Calu3 (cell line): ENCODE data around the gene SCFD2. TPM values are rescaled to one million over a fixed set of nuclear protein-coding genes. Genes with fewer than 3 reads are reported as not detected.

ENCODE experiments used
- BruUV-seq: library from RNA; stranded (reverse); fragments of 400-500 nt; replicated peaks from 2 replicates; lab custom pipeline; 2021; lab: Mats Ljungman, UMichigan
- CTCF ChIA-PET: fragments of 300-600 bp; sonication (Branson Sonifier 250); formaldehyde crosslinking; loops from one replicate; lab custom pipeline; 2022; ENCODE audit warnings: antibody characterized with exemption; lab: Charles Lee
- DNase-seq: peaks from one replicate; pipeline ENCODE4 v3.0.0; 2022
- H3K27ac Mint-ChIP-seq: one replicate; pipeline ENCODE4 v1.8.0; 2022; ENCODE audit warnings: mixed read lengths; ENCODE audit not compliant: unreplicated experiment
- H3K27me3 Mint-ChIP-seq: one replicate; pipeline ENCODE4 v1.8.0; 2022; ENCODE audit warnings: mixed read lengths; ENCODE audit not compliant: unreplicated experiment
- H3K36me3 Mint-ChIP-seq: one replicate; pipeline ENCODE4 v1.8.0; 2022; ENCODE audit warnings: mild to moderate bottlenecking, moderate library complexity, mixed read lengths; ENCODE audit not compliant: insufficient read depth, unreplicated experiment
- H3K4me1 Mint-ChIP-seq: one replicate; pipeline ENCODE4 v1.8.0; 2022; ENCODE audit warnings: mild to moderate bottlenecking, low read depth, mixed read lengths; ENCODE audit not compliant: unreplicated experiment
- H3K4me3 Mint-ChIP-seq: one replicate; pipeline ENCODE4 v1.8.0; 2022; ENCODE audit warnings: mild to moderate bottlenecking, low read depth, moderate library complexity, mixed read lengths; ENCODE audit not compliant: unreplicated experiment
- H3K9me3 Mint-ChIP-seq: one replicate; pipeline ENCODE4 v1.8.0; 2022; ENCODE audit warnings: low read depth, mixed read lengths; ENCODE audit not compliant: unreplicated experiment
- intact Hi-C: fragments of 100-400 bp; cut with micrococcal nuclease; formaldehyde crosslinking; loops from one replicate; pipeline ENCODE4 v1.10.0; 2022; ENCODE audit not compliant: unreplicated experiment
- total RNA-seq: library from RNA; stranded (reverse); gene quantifications from 2 replicates; pipeline ENCODE4 v1.2.3, GENCODE V29; 2022
- TF ChIP-seq, protein P1 (sequence below): fragments of 200-600 bp; IDR thresholded peaks from one replicate; pipeline ENCODE4 v1.8.0; 2022; ENCODE audit warnings: antibody characterized with exemption; ENCODE audit not compliant: unreplicated experiment

Gene SCFD2
- total RNA-seq, 1 experiment from 2014 or later, result 16.7 TPM

DNA sequence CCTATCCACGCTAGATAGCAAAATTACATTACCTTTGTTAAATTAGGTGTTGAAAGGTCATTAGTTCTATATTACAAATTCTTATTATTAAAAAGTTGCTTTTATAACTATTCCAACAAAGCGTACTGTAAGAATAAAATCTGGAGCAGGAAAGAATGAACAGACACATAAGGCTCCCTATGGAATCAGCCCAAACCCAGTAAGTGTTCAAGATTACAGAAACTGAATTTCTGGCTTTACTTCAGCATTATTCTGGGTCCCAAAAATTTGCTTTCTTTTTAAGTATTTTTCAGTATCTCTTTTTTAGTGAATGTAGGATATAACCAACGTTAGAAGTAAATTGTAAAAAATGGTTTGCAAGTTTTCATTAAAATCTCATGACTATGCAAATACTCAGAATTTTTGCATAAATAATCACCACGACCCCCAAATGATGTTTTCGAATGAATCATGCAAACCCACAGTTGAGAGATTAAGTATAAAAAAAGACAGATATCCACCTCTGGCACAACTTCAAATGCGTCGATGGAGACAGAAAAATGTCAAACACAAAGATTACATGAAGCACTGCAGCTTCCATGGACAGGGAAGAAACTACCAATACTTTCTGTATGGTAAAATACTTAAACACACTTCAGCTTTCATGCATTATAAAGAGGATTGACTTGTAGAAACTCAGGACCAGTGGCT lies 265.2 kb downstream of the SCFD2 start:
- TF ChIP-seq, protein P1, sequence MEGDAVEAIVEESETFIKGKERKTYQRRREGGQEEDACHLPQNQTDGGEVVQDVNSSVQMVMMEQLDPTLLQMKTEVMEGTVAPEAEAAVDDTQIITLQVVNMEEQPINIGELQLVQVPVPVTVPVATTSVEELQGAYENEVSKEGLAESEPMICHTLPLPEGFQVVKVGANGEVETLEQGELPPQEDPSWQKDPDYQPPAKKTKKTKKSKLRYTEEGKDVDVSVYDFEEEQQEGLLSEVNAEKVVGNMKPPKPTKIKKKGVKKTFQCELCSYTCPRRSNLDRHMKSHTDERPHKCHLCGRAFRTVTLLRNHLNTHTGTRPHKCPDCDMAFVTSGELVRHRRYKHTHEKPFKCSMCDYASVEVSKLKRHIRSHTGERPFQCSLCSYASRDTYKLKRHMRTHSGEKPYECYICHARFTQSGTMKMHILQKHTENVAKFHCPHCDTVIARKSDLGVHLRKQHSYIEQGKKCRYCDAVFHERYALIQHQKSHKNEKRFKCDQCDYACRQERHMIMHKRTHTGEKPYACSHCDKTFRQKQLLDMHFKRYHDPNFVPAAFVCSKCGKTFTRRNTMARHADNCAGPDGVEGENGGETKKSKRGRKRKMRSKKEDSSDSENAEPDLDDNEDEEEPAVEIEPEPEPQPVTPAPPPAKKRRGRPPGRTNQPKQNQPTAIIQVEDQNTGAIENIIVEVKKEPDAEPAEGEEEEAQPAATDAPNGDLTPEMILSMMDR, result no peak
- Mint-ChIP-seq H3K27me3 (no peaks in the 10 kb centered on the region), H3K9me3 (peaks cover 4% of the 10 kb centered on the region), H3K4me1 (no peaks in the 10 kb centered on the region), H3K27ac (no peak overlapping the region), H3K4me3 (no peak overlapping the region), H3K36me3 (no peaks in the 10 kb centered on the region)
- no peak for DNase-seq
- intact Hi-C loops, result no loop called here
- CTCF ChIA-PET, result no interaction called here
- no TSS peak for BruUV-seq

DNA sequence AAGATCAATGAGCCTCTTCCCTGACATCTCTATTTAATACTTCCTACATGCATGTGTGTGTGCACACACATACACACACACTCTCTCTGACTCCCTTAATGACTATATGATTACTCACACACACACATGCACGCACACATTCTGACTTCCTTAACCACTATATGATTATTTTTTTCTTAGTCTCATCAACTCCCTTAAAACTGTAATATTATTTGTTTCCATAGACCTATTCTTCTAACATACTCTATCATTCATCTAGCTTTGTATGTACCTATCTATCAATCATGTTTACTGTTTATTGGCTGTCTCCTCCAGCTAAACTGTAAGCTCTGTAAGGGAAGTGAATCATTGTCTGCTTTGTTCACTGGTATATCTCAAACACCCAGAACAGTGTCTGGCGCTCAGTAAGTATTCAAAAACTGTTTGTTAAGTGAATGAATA lies 267.2 kb downstream of the SCFD2 start:
- TF ChIP-seq, protein P1, result no peak
- Mint-ChIP-seq H3K36me3 (no peaks in the 10 kb centered on the region), H3K4me1 (no peaks in the 10 kb centered on the region), H3K27me3 (no peaks in the 10 kb centered on the region), H3K4me3 (no peak overlapping the region), H3K27ac (no peak overlapping the region), H3K9me3 (peaks cover 4% of the 10 kb centered on the region)
- CTCF ChIA-PET, result no interaction called here
- no TSS peak for BruUV-seq
- intact Hi-C loops, result no loop called here
- DNase-seq, result no peak

DNA sequence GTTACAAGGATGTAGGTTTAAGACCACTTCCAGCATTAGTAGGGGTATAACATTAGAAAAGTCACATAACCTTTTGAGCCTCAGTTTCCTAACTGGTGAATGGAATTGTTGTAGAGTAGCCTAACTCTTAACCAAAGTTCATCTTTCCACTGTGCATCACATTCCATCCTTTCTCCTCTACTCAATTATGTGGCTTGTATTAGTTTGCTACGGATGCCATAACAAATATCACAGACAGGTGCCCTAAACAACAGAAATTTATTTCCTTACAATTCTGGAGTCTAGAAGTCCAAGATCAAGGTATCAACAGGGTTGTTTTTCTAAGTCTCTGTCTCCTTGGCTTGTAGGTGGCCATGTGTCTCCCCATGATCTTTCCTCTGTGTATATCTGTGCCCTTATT lies 271.8 kb downstream of the SCFD2 start:
- Mint-ChIP-seq H3K27me3 (no peaks in the 10 kb centered on the region), H3K9me3 (peaks cover 4% of the 10 kb centered on the region), H3K4me3 (no peak overlapping the region), H3K27ac (no peak overlapping the region), H3K4me1 (no peaks in the 10 kb centered on the region), H3K36me3 (no peaks in the 10 kb centered on the region)
- intact Hi-C loops, result no loop called here
- DNase-seq, result no peak
- no TSS peak for BruUV-seq
- CTCF ChIA-PET, result no interaction called here
- TF ChIP-seq, protein P1, result no peak

DNA sequence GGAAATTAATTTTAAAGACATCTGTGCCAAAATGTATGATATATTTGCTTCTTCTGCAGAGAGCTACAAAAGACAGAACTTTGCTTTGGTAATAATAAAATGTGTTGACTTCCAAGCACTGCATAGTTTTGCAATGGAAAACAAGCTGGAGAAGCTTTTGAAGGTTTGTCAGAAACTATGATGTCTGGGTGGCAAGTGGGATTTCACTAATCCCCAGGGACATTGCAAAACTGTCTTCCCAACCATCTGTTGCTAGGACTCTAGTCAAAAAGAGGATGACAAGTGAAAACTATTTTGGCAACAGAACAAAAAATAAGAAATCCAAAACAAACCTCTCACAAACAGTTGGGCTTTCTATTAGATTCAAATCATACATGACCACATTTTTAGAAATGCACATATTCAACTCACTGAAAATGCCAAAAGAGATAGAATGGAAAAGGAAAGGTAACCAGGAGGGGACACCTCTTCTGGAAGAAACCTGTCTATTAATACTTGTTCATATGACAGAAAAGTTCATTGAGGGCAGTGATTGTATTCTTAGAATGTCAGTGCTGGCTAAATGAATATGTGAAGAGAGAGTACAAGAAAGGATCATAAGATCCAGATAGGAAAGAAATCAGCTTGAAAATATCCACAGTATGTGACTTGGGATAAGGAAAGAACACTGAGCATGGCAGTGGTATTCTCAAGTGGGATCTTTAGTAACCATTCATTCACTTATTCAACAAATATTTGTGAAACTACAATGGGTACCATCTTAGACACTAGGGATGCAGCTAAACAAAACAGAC lies 275.7 kb downstream of the SCFD2 start:
- no peak overlapping the region for H3K4me3 Mint-ChIP-seq
- H3K36me3 Mint-ChIP-seq, result no peaks in the 10 kb centered on the region
- CTCF ChIA-PET, result no interaction called here
- DNase-seq, result no peak
- peaks cover 6% of the 10 kb centered on the region for H3K9me3 Mint-ChIP-seq
- no peaks in the 10 kb centered on the region for H3K27me3 Mint-ChIP-seq
- H3K4me1 Mint-ChIP-seq, result no peaks in the 10 kb centered on the region
- TF ChIP-seq, protein P1, result no peak
- no TSS peak for BruUV-seq
- no peak overlapping the region for H3K27ac Mint-ChIP-seq
- intact Hi-C loops, result no loop called here
